Fibroblast of skin of right biceps (primary cell): ENCODE results near the gene CYB5A.
A peak's percentile ranks its signal among the peaks of the same experiment; 100 is the strongest.
"Not testable (repeated sequence)": the region's sequence is repeated elsewhere in the genome, so short reads cannot be mapped to it uniquely, and the experiment has no call there.

Experiments
- DNase-seq: peaks from one replicate; pipeline ENCODE4 v3.0.0-alpha.2; 2013

The CYB5A gene, protein sequence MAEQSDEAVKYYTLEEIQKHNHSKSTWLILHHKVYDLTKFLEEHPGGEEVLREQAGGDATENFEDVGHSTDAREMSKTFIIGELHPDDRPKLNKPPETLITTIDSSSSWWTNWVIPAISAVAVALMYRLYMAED

DNA sequence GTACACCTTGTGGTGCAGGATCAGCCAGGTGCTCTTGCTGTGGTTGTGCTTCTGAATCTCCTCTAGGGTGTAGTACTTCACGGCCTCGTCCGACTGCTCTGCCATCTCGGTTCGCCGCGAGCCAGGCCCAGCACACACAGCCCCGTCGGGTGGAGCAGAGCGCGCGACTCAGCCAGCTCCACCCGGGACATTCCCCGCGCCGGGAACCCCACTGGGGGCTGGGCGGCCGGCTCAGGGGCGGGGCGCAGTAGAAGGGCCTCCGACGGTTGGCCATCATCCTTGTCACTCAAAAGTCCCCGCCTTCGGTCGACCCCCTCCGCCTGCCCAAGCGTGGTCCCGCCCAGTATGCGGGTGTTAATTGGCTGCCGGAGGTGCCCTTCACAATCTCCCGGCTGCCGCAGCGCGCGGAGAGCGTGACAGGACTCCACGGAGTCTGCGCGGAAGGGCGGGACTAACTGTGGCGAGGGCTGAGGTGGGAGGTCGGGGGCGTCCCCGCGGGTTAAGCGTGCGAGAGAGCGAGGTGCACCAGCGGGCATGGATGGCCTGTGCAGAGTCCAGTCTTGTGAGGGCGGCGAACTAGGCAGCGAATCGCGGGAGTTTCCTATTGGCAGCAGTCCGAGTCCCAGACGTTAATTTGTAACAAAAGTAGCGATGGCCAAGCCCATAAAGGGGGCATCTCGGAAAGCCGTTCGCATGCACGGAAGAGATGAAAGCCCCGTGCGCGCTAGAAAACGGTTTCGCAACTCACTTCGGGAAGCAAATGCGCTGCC lies at the start of gene CYB5A:
Gene CYB5A, minus strand, starts transcription at position 193 of the 770 bp plus-strand sequence. Its CDS starts 88 bp downstream, at position 105.
- DNase-seq = peak; percentile 95

DNA sequence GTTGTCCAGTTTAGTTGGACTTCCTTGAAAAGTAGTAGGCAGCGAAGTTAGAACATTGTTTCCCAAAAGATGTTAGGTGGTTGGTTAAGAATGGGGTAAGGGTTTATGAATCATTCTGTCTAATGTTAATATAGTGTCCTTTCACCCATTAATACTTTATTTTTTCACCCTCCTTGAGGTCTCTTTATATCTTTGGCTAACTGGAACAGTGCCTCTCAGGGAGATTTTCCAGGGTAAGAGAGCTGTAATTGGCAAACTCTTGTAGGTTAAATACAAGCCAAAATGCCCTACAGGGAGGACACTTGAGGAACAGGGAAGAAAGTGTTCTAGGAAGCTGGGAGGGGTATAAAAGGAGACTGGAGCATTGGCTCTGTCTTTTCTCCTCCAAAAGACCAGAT lies 46.1 kb upstream of the CYB5A start:
- no peak for DNase-seq

DNA sequence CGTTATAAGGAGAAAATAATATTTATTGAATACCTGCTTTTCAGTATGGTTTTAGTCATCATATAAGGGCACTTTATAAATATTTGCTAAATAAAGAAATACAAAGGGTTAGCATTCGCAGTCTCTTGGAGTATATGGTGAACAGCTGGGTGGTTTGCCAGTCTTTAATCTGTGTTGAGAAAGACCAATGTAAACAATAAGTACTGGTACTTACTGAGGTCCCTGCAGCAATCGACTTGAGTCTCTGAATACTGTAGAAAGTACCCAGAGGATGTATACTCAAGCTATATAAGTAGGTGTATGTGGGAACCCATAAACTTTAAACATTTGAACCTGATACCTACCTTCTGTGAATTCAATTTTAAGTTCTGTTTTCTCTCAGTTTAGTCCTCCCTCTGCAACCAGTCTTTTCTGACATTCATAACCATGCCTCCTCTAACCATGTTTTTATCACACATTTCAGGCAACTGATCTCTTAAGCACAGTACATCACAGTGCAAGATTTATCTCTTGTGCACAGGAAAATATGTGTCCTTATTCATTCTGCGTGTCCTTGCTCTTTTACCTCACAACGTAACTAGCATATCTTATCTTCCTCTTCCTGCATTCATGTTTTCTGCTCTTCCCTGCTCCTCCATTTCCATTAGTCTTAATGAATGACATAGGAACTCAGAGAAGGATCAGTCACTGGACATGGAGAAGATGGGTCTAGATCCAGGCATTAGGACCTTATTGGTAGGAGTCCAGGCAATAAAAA lies 45.6 kb upstream of the CYB5A start:
- no peak for DNase-seq

DNA sequence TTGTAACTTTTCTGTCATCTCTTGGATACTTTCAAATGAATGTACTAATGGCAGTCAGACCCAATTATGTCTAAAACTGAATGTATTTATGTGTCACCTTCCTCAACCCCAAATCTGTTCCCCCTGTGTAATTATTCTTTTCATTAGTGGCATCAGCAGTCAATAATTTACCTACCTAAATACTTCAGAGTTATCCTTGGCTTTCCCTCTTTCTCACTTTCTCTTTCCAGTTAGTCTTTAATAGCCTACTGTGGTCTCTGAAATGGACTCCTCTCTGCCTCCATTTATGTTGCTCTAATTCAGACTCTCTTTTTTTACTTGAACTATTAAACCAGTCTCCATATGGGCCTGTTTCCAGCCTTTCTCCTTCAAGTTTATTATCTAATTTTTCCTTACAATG lies 44.9 kb upstream of the CYB5A start:
- DNase-seq = no peak

DNA sequence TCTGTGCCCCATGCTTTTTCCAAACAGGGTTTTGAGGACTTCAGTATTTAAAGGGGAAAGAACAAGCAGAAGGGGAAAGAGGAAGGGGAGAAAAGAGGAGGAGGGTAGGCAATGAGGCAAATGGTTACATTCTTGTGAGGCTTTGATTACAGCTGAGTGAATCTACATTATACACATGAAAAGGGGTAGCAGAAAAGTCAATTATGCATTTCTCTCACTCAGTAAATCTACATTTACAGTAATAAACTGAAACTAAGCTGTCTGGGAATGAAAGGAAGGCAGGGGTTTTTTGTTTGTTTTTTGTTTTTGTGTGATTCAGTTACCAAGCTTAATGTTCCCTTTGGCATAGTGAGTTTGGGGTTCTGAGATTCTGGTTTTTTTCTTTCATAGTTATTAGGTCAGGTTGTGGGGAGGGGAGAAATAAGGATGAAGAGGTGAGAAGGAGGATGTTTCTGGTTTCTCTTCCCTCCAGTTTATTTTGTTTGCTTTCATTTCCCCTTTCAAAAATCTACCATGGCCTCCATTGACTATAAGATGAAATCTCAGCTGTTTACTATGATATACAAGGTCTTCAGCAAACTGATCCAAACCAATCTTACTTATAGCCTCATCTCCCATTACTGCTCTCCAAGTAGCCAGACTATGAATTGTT lies 42.6 kb upstream of the CYB5A start:
- no peak for DNase-seq

DNA sequence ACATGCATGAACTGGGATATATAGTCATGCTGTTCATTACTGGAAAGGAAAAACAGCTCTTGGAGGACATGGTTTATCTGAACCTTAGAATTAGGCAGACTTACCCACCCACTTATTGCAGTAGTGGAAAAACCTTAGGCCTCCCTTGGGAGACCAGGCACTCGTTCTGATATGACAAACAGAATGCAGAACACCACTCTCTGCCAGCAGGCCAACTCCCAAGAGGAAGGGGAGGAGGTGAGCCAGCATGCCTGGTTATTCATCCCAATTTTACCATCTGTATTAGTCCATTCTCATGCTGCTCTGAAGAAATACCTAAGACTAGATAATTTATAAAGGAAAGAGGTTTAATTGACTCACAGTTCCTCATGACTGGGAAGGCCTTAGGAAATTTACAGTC lies 41.3 kb upstream of the CYB5A start:
- DNase-seq = peak; percentile 1

DNA sequence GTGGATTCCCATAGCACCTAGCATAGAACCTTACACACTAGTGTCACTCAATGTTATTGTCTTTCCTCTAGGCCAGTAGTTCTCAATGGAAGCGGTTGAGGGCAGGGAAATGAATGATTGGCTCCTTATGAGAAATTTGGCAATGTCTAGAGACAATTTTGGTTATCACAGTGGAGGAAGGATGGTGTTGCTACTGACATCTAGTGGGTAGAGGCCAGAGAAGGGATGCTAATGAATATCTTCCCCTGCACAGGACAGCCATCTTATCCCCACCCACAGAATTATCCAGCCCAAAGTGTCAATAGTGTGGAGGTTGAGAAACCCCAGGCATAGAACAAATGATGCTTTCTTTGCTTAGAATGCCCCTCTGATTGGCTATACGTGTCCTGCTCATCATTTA lies 39.6 kb upstream of the CYB5A start:
- peak; percentile 39 for DNase-seq

DNA sequence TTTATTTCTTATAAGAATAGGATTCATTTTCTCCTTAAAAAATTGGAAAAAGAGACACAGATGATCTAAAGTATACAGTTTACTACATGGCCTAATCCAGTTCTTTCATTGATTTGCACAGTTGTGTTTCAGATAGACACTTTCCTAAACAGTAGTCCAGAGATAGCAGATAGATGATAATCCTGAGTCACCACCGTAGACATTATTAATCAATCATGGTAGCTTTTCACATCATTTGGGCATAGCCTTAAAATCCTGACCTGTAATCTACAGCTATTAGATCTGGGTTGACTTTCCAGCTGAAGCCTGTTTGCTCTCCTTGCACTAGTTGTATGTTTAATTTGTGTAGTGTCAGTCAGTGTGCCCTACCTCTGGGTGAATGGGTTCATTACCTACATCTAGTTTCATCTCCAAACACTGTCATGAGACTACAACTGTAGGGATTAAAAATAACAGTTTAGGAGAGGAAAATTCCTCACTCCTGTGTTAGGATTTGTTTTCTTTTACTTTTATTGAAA lies 38.0 kb upstream of the CYB5A start:
- DNase-seq = no peak

DNA sequence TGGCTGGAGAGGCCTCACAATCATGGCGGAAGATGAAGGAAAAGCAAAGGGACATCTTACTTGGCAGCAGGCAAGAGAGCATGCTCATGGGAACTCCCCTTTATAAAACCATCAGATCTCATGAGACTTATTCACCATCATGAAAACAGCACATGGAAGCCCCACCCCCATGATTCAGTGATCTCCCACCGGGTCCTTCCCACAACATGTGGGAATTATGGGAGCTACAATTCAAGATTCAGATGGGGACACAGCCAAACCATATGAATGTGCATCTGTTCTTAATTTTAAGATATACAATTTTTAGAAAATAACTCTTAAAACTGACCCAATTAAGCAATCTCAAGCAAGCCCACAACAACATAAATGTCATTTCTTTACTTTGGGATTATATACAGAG lies 36.4 kb upstream of the CYB5A start:
- DNase-seq = peak; percentile 57

DNA sequence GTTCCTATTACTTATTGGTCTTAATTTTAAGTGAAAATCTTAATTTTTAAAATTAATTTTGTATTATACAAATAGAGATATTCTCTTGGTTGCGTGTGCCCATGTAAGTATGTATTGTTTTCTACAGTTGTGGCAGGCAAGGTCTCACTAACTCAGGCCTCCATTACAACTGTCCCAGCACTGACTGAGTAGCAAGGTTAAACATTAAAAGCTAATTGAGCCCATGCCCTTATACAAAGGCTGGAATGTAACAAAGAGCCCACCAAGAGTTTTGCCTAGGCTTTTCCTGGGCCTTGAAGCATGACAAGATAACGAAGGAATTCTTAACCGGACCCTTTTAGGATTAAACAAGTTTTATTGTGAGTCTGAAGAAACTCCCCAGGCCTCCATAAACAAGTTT lies 35.0 kb upstream of the CYB5A start:
- not testable (repeated sequence) for DNase-seq

DNA sequence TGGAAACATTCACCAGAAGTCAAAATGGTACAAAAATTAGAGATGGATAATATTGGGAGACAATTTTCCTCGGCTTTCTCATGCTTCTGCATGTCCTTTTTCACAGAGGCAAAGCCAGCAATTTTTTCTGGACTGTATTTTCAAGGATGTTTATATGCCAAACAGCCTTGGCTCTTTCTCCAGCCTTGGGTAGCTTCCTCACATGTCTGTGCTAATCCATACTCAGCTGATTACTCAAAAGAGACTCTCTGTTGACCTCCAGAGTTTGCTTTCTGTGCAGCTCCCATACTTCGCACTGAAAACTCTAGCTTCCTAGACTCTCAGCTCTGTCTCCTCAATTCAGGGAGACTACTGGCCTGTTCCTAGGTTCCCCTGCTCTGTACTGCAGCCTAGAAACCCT lies 34.5 kb upstream of the CYB5A start:
- DNase-seq = no peak

DNA sequence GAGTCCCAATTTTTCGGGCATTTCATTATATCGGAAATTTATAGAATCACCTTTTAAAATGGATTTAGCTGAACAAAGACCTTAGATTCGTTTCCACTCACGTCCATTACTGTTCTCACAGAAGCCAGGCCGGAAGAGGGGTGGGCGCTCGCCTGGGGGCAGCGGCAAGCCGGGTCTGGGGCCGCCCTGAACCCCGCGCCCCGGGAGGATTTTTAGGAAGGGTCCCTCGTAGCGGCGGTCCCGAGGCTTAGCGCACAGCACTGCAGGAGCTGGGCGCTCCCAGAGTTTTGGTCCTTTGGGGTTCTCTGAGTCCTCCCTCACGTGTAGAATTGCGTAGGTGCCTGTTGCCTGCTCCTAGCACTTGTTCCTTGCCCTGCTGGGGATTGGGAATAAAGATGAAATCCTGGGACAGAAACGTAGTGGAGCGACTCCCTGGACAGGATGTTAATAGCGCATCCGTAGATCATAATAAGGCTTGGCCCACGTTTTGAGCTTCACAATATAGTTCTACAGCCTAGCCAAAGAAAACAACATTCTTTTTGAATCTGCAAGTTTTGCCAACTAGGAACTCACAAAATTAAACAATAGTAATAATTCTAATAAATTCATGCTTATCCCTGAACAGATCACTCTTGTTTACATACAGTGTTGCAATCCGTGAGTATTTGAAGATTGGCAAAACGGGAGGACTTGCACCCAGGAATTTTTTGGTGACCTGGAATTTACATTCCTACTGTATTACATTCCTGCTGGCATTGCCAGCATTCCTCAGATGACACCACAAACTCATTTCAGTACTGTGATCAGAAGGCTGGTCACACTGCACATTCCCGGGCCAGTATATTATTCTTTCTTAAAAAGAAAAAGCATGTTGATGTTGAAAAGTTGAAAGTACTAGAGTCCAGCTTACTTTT lies 24.8 kb upstream of the CYB5A start:
- DNase-seq = peak; percentile 82

DNA sequence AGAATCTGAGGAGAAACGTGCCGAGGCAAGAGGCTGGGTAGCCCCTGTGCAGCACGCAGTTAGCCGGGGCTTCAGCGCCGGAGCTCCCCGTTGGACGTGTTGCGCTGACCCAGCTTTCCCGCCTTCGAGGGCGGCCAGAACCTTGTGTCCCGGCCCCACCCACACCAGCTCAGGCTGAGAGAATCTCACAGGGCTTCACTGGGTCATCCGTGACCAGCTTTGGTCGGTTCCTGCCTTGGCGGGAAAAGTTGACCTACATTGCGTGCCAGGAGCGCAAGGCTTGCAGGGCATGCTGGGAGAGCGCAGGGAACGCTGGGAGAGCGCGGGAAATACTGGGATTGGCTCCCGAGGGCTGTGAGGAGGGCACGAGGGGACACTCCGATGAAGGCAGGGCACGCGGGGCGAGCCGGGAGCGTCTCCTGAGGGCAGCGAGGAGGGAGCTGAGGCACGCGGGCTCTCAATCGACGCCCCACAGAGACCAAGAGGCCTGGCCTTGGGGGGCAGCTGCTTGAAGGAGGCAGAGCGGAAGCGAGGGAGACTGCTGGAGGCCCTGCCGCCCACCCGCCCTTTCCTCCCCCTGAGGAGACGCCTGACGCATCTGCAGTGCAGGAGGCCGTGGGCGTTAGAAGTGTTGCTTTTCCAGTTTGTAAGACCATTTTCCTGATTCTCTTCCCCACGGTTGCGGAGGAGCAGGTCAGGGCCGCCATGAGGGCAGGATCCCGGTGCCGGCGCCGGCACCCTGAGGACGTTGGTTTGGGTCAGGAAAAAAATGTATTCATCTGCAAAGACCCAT lies 23.9 kb upstream of the CYB5A start, which contains the start of gene C18orf63:
Gene C18orf63, plus strand, starts transcription at position 376 of the 793 bp plus-strand sequence. CDS start 2,027 bp downstream, outside the sequence.
- no peak for DNase-seq

DNA sequence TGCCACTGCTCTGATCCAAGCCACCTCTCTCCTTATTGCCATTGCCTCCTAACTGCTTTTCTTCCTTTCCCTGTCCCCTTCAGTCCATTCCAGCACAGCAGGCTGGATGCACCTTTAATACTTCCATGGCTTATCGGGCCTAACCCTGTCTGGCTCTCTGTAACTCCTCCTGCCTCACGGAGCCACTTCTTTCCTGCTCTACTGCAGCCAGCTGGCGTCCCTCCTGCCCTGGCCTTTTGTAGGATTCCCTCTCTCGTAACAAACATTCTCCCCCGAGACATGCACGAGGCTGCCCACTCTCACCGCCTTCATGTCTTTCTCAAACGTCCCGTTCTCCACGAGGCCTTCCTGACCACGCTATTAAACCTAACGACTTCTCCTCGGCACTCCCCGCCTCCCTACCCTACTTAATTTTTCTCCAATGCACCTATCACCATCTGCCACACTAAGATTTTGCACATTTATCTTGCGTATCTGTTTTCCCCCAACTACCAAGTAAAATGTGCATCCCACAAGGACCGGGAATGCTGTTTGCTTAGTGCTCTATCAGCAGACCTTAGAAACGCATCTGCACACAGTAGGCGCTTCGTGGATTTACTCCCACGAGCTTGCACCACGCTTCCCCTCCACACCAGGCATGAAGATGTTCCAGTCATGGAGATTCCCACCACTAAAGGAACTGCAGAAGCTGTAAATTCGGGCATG lies 23.1 kb upstream of the CYB5A start:
- no peak for DNase-seq

DNA sequence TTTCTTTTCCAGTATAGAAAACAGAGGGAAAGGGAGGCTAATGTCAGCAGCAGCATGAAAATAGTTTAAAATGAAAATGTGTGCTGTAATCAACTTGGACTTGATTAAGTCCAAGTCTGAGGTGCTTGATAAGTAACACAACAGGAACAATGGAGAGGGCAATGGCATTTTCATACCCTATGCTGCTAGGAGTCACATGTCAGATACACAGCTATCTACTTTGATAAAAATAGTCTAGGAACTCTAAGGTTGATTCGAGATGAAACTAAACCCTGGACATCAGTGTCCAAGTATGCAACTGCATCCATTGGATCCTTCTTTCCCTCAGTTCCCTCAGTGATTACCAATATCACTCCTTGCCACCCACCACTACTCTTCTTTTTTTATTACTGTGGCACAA lies 19.2 kb upstream of the CYB5A start:
- DNase-seq = no peak

DNA sequence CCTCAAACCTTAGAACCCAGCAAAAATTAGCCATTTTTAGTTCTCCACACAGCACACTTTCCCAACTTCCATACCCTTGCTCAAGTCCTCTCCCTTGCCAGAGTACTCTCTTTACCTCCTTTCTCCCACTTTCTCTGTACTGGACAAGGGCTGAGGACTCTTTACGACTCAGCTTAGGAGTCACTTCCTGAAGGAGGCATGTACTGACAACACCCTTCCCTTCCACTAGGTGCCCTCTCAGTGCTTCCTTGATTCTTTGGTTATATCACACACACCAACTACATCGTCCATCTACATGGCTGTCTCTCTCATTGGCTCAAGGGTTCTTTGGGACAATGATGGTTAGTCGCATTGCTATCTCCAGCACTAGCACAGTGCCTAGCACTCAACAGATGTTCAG lies 18.6 kb upstream of the CYB5A start:
- DNase-seq = peak; percentile 44

DNA sequence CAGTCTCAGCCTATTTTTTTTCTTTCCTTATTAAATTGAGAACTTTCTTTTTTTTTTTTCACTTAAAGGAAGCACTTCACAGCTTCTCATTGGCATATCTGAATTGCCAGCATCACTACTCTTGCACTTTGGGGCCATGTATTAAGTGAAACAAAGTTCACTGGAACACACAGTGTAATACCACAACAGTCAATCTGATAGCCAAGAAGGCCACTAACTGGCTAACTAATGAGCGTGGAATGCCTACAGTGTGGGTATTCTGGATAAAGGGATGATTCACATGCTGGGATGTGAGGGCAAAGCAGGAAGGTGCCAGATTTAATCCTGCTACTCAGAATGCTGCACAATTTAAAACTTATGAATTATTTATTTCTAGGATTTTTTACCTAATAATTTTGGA lies 12.2 kb upstream of the CYB5A start:
- DNase-seq = peak; percentile 25

DNA sequence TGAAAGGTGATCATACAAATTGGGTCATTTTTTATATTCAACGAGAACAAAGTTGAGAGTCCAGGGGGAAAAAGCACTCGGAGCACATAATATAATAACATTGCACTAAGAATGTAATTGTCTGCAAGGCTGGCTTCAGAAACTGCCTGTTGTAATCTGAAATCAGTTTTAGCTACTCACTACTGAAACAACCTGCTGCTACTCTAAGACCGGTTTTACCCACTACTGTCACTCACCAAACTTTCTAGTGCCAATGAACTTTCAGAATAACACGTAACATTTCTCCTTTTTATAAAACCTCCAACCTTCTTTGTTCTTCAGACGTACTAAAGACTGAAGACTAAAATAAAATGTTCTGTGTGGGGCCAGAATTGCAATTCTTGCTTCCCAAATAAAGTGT lies 11.5 kb upstream of the CYB5A start:
- DNase-seq = no peak

DNA sequence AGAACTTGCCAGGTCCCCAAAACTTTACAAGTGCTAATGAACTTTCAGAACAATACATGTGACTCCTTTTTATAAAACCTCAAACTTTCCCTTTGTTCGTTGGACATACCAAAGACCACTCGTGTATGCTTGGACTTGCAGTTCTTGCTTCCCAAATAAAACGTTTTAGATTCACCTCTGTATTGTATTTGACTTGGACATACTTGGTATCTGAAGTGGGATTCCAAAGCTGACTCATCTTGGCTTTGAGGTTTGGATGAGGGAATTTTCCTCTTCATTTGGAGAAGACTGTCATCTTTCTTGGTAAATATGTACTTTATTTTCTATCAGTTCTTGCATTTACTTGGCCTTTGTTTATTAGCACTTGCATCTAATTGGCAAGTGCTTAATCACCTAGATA lies 8.0 kb upstream of the CYB5A start:
- peak; percentile 38 for DNase-seq

DNA sequence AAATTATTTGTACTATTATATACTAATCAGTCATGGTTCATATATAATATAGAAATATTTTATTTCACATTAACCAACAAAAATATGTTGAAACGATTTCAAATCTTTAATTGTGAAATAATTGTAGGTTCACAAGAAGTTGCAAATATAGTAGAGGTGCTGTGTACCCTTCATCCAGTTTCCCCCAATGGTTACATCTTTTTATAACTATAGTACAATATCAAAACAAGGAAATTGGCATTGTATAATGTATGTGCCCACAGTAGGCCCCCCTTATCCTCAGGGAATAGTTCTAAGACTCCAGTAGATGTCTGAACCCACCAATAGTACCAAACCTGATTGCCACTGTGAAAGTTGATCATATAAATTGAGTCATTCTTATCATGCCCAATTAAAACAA lies 7.4 kb upstream of the CYB5A start:
- DNase-seq = no peak

DNA sequence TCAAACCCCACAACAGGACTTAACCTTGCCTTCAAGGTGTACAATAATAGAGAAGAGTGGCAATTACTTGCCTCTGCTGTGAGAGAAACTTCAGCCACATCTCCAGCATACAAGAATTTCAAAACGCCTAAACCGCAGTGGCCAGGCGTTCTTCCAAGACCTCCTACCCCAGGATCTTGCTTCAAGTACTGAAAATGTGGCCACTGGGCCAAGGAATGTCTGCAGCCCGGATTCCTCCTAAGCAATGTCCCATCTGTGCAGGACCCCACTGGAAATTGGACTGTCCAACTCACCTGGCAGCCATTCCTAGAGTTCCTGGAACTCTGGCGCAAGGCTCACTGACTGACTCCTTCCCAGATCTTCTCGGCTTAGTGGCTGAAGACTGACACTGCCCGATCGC lies 2.8 kb upstream of the CYB5A start:
- no peak for DNase-seq
